ENCODE data around the gene MYO5C.
"Not testable (repeated sequence)": the region's sequence is repeated elsewhere in the genome, so short reads cannot be mapped to it uniquely, and the experiment has no call there.

Gene MYO5C

DNA sequence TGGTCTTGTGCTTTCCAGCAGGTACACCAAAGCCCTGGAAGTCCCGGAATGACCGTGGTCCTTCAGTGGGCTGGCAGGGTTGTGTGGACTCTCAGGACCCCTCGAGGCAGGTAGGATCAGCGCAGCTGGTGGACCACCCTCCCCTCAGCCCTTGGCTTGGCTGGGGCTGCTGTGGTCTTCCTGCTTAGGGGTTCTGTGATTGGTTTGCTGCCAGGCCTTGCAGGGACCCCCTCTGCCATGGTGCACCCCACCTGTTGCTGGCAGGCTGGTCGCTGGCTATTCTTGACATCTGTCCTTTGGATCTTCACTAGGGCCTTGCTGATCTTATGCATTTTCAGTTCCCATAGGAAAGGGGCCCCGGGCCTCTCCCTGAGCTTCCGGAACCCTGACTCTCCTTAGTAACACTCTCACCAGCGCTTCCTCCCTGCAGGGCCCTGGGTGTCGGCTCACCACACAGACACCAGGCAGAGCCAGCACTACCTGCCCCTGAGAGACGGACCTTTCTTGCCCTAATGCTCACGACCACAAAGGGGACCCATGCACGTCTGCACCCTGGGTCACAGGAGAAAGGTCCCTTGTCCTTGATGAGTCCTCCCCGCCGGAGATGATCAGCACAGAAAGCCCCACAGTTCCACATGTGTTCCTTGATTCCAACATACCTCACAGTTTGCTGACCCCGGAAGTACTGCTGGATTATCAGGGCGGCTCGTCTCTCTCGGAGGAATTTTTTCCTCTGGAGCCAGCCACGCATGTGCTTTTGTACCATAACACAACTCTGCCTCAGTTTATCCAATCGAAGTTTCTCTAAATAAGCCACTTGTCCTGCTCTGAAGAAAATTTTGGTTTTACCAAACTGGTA lies 51.7 kb downstream of the MYO5C start:
- DNase-seq (ENCODE audit: low read depth), result no peak

GRCh38 chr15:52243286-52243685 lies 52.3 kb downstream of the MYO5C start:
- DNase-seq (ENCODE audit: low read depth), result no peak

DNA sequence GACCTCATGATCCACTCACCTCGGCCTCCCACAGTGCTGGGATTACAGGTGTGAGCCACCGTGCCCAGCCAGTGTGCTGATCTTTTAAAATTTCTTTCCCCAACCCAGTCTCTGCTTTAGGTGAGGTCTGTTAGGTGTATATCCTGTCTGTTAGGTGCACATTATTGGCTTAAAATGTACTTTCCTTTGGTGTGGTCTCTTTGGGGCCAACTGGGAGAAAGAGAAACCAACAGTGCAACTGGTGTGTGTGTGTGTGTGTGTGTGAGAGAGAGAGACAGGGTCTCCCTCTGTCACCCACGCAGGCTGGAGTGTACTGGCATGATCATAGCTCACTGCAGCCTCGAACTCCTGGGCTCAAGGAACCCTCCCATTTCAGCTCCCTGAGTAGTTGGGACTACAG lies 54.1 kb downstream of the MYO5C start:
- DNase-seq (ENCODE audit: low read depth), result no peak

GRCh38 chr15:52240166-52240565 lies 55.4 kb downstream of the MYO5C start:
- no peak for DNase-seq (ENCODE audit: low read depth)

DNA sequence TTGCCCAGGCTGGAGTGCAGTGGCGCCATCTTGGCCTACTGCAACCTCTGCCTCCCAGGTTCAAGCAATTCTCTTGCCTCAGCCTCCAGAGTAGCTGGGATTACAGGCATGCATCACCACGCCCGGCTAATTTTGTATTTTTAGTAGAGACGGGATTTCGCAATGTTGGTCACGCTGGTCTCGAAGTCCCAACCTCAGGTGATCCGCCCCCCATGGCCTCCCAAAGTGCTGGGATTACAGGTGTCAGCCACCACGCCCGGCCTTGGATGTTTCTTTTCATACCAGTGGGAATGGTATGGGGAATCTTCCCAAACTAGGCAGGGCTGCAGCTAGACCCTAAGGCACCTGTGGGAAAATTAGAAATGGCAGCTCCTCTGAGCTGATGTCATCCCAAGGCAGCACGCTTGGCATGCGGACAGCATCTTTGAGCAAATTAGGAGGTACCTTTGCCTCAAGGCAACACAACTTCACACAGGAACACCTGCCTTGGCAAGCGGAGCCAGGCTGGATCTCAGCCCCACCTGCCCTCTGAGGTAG lies 56.5 kb downstream of the MYO5C start:
- DNase-seq (ENCODE audit: low read depth), result not testable (repeated sequence)

DNA sequence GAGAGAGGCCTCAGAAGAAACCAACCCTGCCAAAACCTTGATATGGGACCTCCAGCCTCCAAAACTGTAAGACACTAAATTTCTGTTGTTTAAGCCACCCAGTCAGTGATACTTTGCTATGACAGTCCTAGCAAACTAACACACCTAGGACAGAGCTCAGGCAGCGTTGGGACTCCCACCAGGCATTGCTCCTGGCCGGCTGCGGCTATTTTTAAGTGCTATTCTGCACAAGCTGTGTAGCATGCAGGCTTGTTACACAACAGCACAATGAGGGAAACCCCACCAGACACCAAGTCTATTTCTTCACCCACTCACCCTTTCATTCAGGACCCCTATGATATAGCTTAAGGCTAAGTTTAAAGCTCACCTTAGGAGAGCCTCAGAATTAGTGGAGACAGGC lies 57.5 kb downstream of the MYO5C start:
- no peak for DNase-seq (ENCODE audit: low read depth)

DNA sequence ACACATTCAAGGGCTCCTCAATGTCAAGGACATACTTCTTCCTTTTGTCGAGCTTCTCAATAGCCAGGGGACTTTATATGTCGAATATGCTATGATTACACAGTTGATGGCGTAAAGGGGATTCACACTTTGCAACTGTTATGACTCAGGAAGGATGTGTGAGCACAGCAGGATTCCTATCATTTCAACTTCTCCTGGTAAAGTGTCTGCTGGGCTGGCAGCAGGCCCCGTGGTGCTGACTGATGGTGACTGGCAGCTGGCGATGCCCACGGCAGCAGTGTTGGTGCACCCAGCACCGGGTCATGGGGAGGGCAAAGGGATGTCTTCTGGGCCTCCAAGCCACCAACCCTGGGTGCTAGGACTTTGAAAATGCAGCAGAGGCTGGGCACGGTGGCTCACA lies 59.6 kb downstream of the MYO5C start:
- no peak for DNase-seq (ENCODE audit: low read depth)

DNA sequence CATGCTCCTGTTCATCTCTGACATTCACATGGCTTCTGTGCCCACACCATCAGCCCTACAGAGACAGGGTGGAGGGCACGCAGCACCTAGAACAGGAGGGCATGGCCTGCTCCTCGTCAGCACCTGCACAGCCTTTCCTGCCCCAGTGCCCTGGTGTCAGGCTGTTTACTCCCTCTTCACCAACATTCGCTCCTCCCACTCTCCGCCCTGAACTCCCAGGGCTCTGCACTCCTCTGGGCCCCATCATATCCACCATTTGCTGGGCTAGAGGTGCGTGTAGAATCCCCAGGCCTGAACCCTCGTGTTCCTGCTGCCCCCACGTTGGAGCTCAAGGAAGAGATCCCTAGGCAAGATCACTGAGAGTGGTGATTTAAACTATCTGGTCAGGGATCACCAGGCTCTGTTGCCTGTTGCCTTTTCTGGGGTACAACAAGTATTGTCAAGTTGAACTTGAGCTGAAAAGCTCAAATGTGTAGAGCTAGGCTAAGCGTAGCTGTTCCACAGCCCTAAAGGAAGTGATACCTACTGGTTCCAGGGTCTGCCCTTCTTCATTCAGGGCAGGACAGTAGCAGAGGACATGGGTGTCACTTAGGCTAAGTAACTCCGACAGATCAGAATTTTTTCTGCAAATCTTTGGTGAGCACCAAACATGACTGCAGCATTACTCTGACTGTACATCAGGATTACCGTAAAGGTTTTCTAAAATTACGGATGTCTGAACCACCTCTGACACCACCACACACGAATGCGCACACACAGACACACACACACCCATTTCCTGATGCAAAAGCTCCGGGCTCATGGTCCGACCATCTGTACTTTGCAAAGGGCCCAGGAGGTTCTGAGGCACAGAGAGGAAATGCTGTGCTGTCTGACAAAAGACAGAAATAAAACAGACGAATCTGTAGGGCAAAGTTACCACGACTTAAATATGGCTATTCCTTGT lies 60.7 kb downstream of the MYO5C start:
- DNase-seq (ENCODE audit: low read depth), result no peak

DNA sequence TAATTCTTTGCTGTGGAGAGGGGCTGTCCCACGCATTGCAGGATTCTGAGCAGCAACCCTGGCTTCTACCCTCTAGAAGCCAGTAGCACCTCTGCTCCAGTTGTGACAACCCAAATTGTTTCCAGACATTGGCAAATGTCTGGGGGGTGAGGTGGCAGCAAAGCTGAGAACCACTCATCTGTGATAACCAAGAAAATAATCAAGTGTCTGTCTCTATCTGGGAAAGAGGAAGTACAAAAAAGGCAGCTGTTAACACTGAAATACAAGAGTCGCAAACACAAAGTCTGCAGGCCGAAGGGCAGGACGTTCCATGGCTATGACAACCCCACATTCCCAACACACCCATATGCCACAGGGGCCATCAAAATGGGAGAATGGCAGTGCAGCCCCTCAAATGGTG lies 62.2 kb downstream of the MYO5C start:
- no peak for DNase-seq (ENCODE audit: low read depth)

DNA sequence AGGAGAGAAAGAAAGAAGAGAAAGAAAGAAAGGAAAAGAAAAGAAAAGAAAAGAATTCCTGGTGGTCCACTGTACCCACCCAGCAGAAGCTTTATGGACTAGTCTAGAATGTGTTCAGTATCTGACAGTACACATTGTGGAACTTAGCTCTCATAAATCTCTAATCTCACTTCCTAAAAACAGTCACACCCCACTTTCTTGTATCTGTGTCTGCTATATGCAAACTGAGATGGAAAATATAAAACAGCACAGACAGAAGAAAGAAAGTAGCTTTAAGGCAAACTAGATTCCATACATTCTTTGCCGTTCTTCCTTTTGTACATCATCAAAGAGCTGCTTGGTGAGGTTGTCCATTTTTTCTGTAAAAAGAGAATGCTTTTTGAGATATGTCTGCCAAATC lies 63.3 kb downstream of the MYO5C start:
- no peak for DNase-seq (ENCODE audit: low read depth)

DNA sequence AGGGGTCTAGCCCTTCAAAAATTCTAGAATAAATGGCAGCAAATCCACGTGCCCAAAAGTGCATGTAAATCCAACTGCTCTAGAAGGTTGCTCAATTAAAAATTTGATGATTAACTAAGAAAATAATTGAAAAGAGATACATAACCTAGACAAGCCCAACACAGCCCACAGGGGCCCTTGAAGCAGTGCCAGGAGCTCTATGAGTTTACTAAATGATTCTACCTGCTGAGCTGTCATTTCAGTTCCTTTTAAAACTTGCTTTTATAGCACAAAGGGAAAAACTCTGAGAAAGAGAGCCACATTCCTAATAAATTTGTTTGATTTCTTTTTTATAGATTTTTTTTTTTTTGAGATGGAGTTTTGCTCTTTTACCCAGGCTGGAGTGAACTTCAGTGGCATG lies 65.5 kb downstream of the MYO5C start:
- no peak for DNase-seq (ENCODE audit: low read depth)

DNA sequence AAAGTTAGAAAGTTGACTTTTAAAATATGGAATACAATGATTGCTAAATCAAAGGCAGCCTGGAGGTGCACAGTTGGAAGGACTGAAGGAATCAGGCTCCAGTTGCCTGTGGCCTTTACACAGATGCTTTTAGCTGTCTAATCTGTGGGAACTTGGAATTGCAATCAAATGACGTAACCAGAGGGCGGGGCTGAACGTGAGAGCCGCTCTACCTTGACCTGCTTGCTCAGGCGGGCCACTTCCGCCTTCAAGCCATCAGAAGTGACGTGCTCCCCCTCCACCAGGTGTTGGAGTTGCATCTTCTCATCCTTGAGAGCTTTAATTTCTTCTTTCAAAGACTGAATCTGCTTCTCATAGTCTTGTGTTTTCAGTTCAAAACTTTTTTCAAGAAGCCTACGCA lies 66.7 kb downstream of the MYO5C start:
- DNase-seq (ENCODE audit: low read depth), result no peak

DNA sequence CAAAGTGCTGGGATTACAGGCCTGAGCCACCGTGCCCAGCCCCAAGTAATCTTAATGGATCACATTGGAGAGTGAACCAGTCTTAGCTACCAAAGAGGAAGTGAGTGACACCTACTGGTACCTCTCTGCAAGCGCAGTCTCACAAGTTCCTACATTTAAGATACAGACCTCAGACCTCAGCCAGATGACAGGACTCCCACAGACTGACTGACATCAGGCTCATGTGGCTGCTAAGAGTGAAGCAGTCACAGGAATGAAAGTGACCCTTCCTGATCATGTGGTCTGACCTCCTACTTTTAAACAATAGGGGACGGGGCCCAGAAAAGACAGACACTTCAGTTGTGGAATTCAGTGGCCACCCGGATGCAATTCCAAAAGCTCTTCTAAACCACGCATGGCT lies 68.1 kb downstream of the MYO5C start:
- peak; percentile 43 for DNase-seq (ENCODE audit: low read depth)

DNA sequence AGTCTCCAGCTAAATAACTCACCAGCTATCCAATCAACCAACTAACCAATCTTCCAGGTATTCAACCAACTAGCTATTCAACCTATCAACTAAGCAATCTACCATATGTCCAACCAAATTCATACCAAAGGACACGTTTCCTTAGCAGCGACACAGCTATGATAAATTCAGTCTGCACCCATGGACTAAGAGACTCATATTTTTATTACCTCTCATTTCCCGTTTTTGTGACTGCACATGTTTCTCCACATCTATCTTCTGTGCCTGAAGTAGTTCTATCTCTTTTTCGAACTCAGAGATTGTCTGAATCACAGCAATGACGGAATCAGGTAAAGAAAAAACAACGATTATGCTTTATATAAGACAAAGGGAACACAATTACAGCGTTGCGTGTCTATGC lies 70.4 kb downstream of the MYO5C start:
- no peak for DNase-seq (ENCODE audit: low read depth)

- no peak for DNase-seq (ENCODE audit: low read depth)
Observed at GRCh38 chr15:52224211-52224610, 71.4 kb downstream of the MYO5C start.

- no peak for DNase-seq (ENCODE audit: low read depth)
Observed at GRCh38 chr15:52221730-52222129, 73.9 kb downstream of the MYO5C start.

- DNase-seq (ENCODE audit: low read depth), result no peak
Observed at GRCh38 chr15:52220937-52221660, 74.5 kb downstream of the MYO5C start.

DNA sequence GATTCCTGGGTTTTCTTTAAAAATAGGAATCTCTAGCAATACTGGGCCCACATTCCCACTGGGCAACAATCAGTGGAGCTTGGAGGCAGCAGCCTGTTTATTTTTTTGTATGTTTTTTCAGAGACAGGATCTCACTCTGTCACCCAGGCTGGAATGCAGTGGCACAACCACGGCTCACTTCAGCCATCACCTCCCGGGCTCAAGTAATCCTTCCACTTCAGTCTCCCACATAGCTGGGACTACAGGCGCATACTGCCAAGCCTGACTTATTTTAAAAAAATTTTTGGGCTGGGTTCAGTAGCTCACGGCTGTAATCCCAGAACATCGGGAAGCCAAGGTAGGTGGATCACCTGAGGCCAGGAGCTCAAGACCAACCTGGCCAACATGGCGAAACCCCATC lies 75.4 kb downstream of the MYO5C start:
- DNase-seq (ENCODE audit: low read depth), result no peak

GRCh38 chr15:52218816-52219215 lies 76.8 kb downstream of the MYO5C start:
- no peak for DNase-seq (ENCODE audit: low read depth)

DNA sequence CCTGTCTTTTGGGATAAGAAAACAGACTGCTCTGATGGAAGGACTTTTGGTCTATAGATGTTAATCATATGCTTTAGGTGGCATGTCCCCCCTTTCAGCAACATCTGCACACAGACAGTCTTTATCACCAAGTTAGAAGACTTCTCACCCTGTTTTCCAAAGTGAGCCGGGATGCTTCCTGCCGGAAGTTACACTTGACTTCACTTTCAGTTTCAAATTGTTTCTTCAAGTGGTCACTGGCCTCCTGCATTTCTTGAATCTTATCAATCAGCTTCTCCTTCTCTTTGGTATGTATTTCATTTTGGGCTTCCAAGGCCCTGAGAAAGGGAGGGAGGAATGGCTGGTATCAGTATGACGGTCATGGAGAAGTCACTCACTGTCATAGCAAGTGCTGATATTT lies 77.2 kb downstream of the MYO5C start:
- no peak for DNase-seq (ENCODE audit: low read depth)

GRCh38 chr15:52217186-52217585 lies 78.4 kb downstream of the MYO5C start:
- DNase-seq (ENCODE audit: low read depth), result no peak

- no peak for DNase-seq (ENCODE audit: low read depth)
Observed at GRCh38 chr15:52214553-52214952, 81.1 kb downstream of the MYO5C start.

Data from T follicular helper cell (primary cell).